OCI-LY7 (cell line): ENCODE measurements around the gene ZNF365.
"Not testable (repeated sequence)": the region's sequence is repeated elsewhere in the genome, so short reads cannot be mapped to it uniquely, and the experiment has no call there.

Experiments used
- EZH2phosphoT487 ChIP-seq: fragments of 200-600 bp; sonication (generic); IDR thresholded peaks from 2 replicates; pipeline ENCODE4 v1.6.1; 2018; ENCODE audit warnings: low read depth, borderline replicate concordance, mild to moderate bottlenecking, mixed run types, antibody characterized with exemption, low read length, moderate library complexity, mixed read lengths
- TF ChIP-seq, protein P1 (sequence below): fragments of 200-600 bp; sonication (generic); conservative IDR thresholded peaks from 2 replicates; pipeline ENCODE4 v1.5.1; 2014; ENCODE audit warnings: mild to moderate bottlenecking, antibody characterized with exemption, low read length, moderate library complexity, mixed read lengths

- TF ChIP-seq, protein P1, sequence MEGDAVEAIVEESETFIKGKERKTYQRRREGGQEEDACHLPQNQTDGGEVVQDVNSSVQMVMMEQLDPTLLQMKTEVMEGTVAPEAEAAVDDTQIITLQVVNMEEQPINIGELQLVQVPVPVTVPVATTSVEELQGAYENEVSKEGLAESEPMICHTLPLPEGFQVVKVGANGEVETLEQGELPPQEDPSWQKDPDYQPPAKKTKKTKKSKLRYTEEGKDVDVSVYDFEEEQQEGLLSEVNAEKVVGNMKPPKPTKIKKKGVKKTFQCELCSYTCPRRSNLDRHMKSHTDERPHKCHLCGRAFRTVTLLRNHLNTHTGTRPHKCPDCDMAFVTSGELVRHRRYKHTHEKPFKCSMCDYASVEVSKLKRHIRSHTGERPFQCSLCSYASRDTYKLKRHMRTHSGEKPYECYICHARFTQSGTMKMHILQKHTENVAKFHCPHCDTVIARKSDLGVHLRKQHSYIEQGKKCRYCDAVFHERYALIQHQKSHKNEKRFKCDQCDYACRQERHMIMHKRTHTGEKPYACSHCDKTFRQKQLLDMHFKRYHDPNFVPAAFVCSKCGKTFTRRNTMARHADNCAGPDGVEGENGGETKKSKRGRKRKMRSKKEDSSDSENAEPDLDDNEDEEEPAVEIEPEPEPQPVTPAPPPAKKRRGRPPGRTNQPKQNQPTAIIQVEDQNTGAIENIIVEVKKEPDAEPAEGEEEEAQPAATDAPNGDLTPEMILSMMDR: not testable (repeated sequence)
- not testable (repeated sequence) for TF ChIP-seq EZH2phosphoT487
These were observed 4.7 kb downstream of the ZNF365 start for GRCh38 chr10:62378877-62379276.
